Activated T-cell treated with anti-CD3 and anti-CD28 coated beads, Interleukin-2, amount 50 U/mL, for 72 hours (primary cell): ENCODE results near the gene TOPAZ1. TPM values are rescaled to one million over a fixed set of nuclear protein-coding genes. Genes with fewer than 3 reads are reported as not detected.

Experiments used
- ATAC-seq, 2 donors: fragments of 150-1000 bp; cut with Tn5 transposase; replicated peaks in 1 of 2; 2 replicates each; pipeline ENCODE4 v1.10.0; 2021; ENCODE audit warnings: moderate library complexity in 2 of 2, mild to moderate bottlenecking in 1 of 2
- DNase-seq, 2 donors: peaks; one replicate each; pipeline ENCODE4 v3.0.0; 2021 to 2022; ENCODE audit warnings: mixed read lengths in 1 of 2
- H3K27ac Mint-ChIP-seq: one replicate; pipeline ENCODE4 v1.8.0; 2022; ENCODE audit warnings: mild to moderate bottlenecking, moderate library complexity, mixed read lengths
- H3K27me3 Mint-ChIP-seq: one replicate; pipeline ENCODE4 v1.8.0; 2022; ENCODE audit warnings: low read depth, mixed read lengths
- H3K36me3 Mint-ChIP-seq, 2 donors: one replicate each; pipeline ENCODE4 v1.8.0; 2022; ENCODE audit warnings: mixed read lengths in 2 of 2, mild to moderate bottlenecking in 1 of 2; ENCODE audit not compliant: insufficient read depth in 2 of 2
- H3K4me1 Mint-ChIP-seq: one replicate; pipeline ENCODE4 v1.8.0; 2022; ENCODE audit warnings: low read depth, mixed read lengths
- H3K4me3 Mint-ChIP-seq, 2 donors: one replicate each; pipeline ENCODE4 v1.8.0; 2022; ENCODE audit warnings: mild to moderate bottlenecking in 2 of 2, mixed read lengths in 2 of 2, moderate library complexity in 2 of 2
- H3K9me3 Mint-ChIP-seq, 2 donors: one replicate each; pipeline ENCODE4 v1.8.0; 2022; ENCODE audit warnings: mixed read lengths in 2 of 2
- total RNA-seq, 2 donors: library from RNA; stranded (reverse); gene quantifications; one replicate each; pipeline ENCODE4 v1.2.3, GENCODE V29; 2022

The TOPAZ1 gene
- total RNA-seq, 2 donors from 2014 or later: not detected

DNA sequence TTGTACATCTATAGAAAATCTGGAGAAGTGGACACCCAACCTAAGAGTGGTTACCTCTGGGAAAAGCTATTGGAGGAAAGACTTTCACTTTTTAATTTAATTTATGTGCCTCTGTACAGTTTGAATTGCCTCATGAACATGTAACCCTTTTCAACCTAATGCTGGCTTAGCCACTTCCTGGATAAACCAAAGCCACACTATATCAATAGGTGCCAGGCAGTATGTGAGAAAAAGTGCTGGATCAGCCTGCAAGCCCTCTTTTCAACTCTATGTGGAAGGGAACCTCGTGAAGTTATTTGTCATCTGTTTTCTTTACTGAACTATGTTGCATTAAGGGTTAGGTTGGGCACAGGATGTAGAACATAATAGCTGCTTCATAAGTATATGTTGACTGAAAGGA, 9.3 kb upstream of the TOPAZ1 start:
- peaks cover 7% of the 10 kb centered on the region for H3K4me1 Mint-ChIP-seq
- H3K4me3 Mint-ChIP-seq: no peak overlapping the region
- peaks cover 16% of the 10 kb centered on the region for H3K27me3 Mint-ChIP-seq

DNA sequence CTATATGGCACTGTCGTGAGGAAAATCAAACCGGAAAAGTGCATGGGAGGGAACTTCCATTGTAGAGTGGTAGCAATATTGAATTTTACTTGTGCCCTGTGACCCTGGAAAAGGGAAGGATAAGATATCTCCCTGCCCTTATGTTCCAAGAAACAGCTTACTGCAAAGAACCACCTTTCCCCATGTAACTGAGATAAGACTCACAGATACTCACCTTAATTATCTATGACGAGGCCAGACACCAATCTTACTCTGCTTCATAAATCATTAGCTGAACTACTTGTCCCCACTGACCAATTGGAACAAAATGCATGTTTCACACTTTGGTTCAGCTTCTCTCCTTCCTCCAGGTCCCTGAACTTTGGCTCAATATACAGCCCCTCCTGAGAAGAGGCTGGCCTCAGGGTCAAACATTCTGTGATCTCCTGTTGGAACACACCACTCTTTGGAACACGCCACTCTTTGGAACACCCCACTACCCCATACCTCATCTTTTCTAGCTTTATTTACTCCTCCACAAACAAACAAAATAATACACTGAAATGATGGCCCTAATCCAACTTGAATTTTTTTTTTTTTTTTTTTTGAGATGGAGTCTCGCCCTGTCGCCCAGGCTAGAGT, 6.9 kb upstream of the TOPAZ1 start:
- peaks cover 7% of the 10 kb centered on the region for H3K4me1 Mint-ChIP-seq
- H3K9me3 Mint-ChIP-seq: no peaks in the 10 kb centered on the region
- DNase-seq: no peak
- ATAC-seq: no peak
- H3K27ac Mint-ChIP-seq: no peak overlapping the region
- H3K4me3 Mint-ChIP-seq: no peak overlapping the region
- H3K36me3 Mint-ChIP-seq: no peaks in the 10 kb centered on the region
- H3K27me3 Mint-ChIP-seq: peaks cover 17% of the 10 kb centered on the region

More for the DNA sequence above, 9.3 kb upstream of the TOPAZ1 start:
- Mint-ChIP-seq H3K27ac (no peak overlapping the region), H3K36me3 (no peaks in the 10 kb centered on the region), H3K9me3 (no peaks in the 10 kb centered on the region)
- DNase-seq (no peak), ATAC-seq (no peak)

DNA sequence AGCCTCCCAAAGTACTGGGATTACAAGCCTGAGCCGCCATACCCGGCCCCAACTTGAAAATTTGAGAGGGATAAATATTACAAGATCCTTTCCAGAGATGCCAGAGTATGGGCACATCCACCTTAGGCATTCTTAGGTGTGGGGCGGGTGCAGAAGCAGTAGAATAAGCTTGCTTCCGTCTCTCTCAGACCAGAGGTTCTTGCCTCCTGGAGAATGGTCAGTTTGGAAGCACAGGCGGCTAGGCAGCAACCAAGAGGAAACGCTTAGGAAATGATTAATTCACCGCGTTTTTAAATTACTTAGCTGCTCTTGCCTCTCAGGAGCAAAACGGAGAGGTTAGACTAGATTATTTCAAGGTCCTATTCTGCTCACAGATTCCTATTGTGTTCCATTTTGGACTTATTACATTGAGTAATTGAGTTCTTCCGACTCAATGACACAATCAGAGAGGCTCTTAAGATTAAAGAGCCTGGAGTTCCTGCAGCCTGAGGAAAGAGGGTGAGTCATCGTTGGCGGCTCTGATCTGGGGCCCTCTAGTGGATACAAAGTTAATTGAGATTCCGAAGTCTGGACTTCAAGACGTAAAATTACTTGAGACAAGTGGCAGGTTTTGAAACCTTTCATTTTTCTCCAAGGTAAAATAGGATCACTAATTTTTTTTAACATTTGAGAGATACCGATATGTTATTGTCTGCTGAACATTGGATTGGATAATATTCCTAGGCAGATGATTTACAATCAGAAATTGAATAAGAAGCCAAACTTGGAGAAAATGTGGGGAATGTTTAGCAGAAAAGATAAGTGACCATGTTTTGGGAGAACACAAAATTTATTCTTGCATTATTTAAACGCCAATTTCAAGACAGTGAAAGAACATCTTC, 5.8 kb upstream of the TOPAZ1 start:
- peak; percentile 68 to 69 for ATAC-seq
- H3K9me3 Mint-ChIP-seq: no peaks in the 10 kb centered on the region
- peak overlapping the region in 1 of 2 donors; percentile 6 for H3K4me3 Mint-ChIP-seq
- DNase-seq: peak; percentile 43 to 48
- peaks cover 7% of the 10 kb centered on the region for H3K4me1 Mint-ChIP-seq
- peaks cover 17% of the 10 kb centered on the region for H3K27me3 Mint-ChIP-seq
- H3K36me3 Mint-ChIP-seq: no peaks in the 10 kb centered on the region
- H3K27ac Mint-ChIP-seq: no peak overlapping the region

DNA sequence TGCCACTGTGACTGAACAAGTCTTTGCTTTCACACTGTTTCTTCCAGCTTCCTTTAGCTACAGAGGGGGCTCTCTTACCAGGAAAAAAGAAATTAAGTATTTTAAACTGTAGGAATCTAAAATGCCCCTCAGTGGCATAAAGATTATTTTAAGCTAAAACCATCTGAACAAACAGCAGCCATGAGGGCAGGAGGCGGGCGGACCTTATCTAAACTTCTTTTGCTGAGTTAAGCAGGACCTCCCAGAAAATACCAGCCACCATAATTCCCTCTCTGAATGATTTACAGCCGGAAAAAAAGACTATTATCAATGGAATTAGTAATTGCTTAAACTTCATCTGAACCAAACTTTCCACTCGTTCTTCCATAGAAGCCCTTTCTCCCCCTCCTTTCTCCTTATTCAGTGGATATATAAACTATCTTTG, 5.2 kb upstream of the TOPAZ1 start:
- ATAC-seq: no peak
- H3K27me3 Mint-ChIP-seq: peaks cover 17% of the 10 kb centered on the region

DNA sequence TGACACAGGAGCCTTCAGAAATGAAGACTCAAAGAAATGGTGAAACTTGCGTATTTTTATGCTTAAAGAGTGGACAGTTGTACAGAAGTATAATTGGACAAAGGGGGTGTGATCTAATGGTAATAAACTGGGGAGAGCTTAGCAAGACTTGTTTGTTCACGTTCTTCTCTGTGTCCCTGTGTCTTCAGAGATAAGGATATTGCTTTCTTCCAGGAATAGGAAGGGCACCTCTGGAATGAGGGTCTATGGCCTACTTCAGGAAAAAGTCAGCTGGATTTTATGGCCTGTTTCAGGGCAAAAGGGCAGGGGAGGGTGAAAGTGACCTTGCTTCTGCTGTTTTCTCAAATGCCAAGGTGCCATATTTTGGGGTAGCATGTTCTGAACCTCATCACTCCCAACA, 4.5 kb upstream of the TOPAZ1 start:
- DNase-seq: no peak
- no peak for ATAC-seq
- no peaks in the 10 kb centered on the region for H3K36me3 Mint-ChIP-seq
- no peaks in the 10 kb centered on the region for H3K9me3 Mint-ChIP-seq
- H3K27ac Mint-ChIP-seq: no peak overlapping the region
- H3K4me3 Mint-ChIP-seq: no peak overlapping the region
- H3K4me1 Mint-ChIP-seq: peaks cover 7% of the 10 kb centered on the region
- peaks cover 17% of the 10 kb centered on the region for H3K27me3 Mint-ChIP-seq

More for the DNA sequence above, 5.2 kb upstream of the TOPAZ1 start:
- no peak for DNase-seq
- H3K4me3 Mint-ChIP-seq: no peak overlapping the region
- peaks cover 7% of the 10 kb centered on the region for H3K4me1 Mint-ChIP-seq
- H3K27ac Mint-ChIP-seq: no peak overlapping the region
- no peaks in the 10 kb centered on the region for H3K36me3 Mint-ChIP-seq
- no peaks in the 10 kb centered on the region for H3K9me3 Mint-ChIP-seq

DNA sequence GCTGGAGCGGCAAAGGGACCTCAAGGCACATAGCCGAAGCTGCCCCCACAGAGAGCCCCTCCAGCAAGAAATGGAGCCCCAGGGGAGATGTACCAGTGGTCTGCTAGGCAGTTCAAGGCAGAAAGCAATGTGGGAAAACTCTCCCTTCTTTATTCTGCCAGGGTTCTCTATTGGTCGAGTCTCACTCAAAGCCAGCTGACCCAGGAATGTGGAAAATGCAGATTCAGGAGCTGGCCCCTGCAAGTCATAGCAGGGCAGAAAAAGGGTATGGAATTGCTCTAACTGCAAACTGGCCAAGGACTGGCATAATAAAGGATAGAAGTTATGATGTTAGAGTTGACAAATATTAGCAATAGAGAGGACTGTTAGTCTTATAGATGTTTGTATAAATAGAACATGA, 4.0 kb upstream of the TOPAZ1 start:
- no peaks in the 10 kb centered on the region for H3K9me3 Mint-ChIP-seq
- H3K27ac Mint-ChIP-seq: no peak overlapping the region
- ATAC-seq (no peak), DNase-seq (no peak)
- H3K4me3 Mint-ChIP-seq: no peak overlapping the region
- H3K4me1 Mint-ChIP-seq: peaks cover 7% of the 10 kb centered on the region
- peaks cover 17% of the 10 kb centered on the region for H3K27me3 Mint-ChIP-seq
- no peaks in the 10 kb centered on the region for H3K36me3 Mint-ChIP-seq

DNA sequence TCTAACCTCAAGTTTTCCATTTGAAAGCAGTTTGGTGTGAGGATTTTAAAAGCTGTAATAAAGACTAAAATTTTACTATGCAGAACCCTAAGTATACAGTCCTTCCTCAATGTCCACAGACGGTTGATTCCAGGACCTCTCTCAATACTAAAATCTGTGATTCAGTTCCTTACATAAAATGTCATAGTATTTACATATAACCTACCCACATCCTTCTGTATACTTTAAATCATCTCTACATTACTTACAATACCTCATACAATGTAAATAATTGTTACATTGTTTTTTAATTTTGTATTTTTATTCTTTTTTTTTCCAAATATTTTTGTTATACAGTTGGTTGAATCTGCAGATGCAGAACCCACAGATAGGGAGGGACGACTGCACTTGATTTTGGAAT, 2.8 kb upstream of the TOPAZ1 start:
- Mint-ChIP-seq H3K36me3 (no peaks in the 10 kb centered on the region), H3K4me3 (no peak overlapping the region), H3K27ac (no peak overlapping the region), H3K9me3 (no peaks in the 10 kb centered on the region), H3K4me1 (peaks cover 7% of the 10 kb centered on the region), H3K27me3 (peaks cover 28% of the 10 kb centered on the region)
- ATAC-seq (no peak), DNase-seq (no peak)

DNA sequence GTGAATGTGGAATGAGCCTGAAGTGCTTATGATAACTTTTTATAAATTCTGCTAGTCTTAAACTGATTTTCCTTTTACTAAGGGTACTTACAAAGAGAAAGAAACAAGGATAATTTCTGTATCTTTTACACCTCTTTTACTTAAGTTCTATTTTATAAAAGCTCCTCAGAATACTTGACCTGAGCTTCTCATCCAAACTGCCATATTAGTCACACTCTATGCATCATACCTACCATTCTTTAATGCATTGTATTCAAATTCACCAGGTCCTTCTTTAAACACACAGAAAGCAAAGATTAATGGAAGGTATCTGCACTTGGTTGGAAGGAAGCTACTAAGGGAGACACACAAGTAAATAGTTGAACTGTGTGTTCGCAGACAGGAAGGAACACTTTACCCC, 1.6 kb upstream of the TOPAZ1 start:
- no peaks in the 10 kb centered on the region for H3K36me3 Mint-ChIP-seq
- ATAC-seq (no peak), DNase-seq (no peak)
- no peaks in the 10 kb centered on the region for H3K9me3 Mint-ChIP-seq
- H3K4me3 Mint-ChIP-seq: no peak overlapping the region
- peaks cover 39% of the 10 kb centered on the region for H3K27me3 Mint-ChIP-seq
- no peak overlapping the region for H3K27ac Mint-ChIP-seq
- peaks cover 7% of the 10 kb centered on the region for H3K4me1 Mint-ChIP-seq

DNA sequence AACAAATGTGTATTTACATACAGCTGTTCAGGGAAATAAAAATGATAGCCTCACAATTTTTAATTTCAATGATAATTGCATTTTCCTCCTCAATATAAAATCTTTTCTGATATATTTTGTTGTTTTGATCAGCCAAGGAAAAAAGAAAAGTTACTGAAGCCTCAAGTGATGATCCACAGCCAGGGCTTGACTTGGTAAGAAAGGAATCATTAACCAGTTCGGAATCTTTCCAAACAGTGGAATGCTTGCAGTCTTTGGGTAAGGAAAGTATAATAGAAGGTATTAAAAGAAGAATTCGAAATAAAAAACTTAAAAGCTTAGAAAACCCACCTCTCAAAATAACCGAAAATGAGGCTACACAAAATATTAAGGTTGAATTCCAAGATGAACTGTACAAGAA, 1.0 kb downstream of the TOPAZ1 start:
- H3K27me3 Mint-ChIP-seq: peaks cover 23% of the 10 kb centered on the region
- DNase-seq: no peak
- no peaks in the 10 kb centered on the region for H3K36me3 Mint-ChIP-seq
- no peaks in the 10 kb centered on the region for H3K9me3 Mint-ChIP-seq
- no peaks in the 10 kb centered on the region for H3K4me1 Mint-ChIP-seq
- H3K4me3 Mint-ChIP-seq: no peak overlapping the region
- no peak for ATAC-seq
- no peak overlapping the region for H3K27ac Mint-ChIP-seq

DNA sequence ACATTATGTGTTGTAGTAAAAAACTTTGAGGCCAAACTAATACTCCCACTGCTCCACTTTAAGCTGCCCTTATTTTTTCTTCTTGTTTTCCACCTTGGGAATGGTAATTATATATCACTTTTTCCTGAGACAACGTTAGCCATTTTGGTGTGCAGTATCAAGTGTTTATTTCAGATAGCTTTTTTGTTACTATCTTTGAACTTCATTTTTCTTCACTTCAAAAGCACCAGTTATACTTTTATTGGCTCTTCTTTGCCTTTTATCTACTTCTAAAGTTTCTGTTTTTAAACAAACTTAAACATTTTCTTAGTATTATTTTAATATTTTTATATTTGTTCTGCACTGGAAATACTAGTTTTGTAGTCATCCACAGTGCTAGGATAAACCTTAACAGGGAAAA, 6.5 kb downstream of the TOPAZ1 start:
- Mint-ChIP-seq H3K4me1 (no peaks in the 10 kb centered on the region), H3K27me3 (peaks cover 30% of the 10 kb centered on the region), H3K4me3 (no peak overlapping the region), H3K9me3 (no peaks in the 10 kb centered on the region), H3K36me3 (peaks cover 2 to 5% of the 10 kb centered on the region in 2 donors), H3K27ac (no peak overlapping the region)
- ATAC-seq (no peak), DNase-seq (no peak)

DNA sequence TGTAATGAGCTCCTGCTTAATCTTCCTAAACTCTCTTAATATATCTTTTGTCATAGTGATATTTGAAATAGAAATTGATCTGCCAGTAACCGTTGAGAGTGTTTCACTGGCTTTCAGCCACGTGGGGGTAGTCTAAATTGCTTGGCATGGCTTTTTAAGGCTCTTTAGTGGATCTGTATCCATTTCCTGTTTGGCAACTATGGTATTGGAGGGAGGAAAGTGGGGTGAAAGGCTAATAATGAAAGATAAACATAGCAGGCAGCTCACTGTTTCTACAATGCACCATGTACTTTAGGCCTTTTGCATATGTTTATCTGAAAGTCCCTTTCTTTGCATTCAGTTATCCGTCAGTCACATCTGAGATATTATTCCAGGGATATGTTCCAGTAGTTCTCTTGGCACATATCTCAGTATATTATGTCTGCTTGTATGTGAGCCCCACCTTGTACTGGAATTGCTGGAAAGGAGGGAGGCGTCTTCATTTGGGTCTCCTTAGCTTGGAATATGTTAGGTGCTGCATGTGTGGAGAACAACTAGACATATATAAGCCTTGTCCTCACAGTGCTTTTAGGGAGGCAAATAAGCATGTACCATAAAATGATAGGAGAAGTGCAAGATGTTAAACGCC, 10.8 kb downstream of the TOPAZ1 start:
- peaks cover 10% of the 10 kb centered on the region for H3K27me3 Mint-ChIP-seq
- no peaks in the 10 kb centered on the region for H3K9me3 Mint-ChIP-seq
- no peaks in the 10 kb centered on the region for H3K4me1 Mint-ChIP-seq
- ATAC-seq (no peak), DNase-seq (no peak)
- no peak overlapping the region for H3K4me3 Mint-ChIP-seq
- no peak overlapping the region for H3K27ac Mint-ChIP-seq
- H3K36me3 Mint-ChIP-seq: peaks cover 2 to 5% of the 10 kb centered on the region in 2 donors

DNA sequence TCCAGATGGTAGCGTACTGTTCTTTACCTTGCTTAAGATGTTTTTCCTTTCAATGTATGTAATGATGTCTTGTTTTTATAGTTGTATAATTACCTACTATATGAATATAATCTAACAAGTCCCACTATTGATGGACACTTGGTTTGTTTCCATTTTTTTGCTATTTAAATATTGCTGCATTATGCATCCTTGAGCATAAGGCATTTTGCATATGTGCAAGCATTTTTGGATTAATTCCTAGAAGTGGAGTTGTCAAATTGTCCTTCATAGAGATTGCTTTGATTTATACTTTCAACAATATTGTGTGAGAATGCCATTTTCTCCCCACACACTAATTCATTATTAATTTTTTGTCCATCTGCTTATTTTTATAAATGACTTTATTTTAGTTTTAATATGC, 17.7 kb downstream of the TOPAZ1 start:
- H3K9me3 Mint-ChIP-seq: no peaks in the 10 kb centered on the region
- no peaks in the 10 kb centered on the region for H3K36me3 Mint-ChIP-seq
- no peak overlapping the region for H3K27ac Mint-ChIP-seq
- no peak for ATAC-seq
- H3K4me3 Mint-ChIP-seq: no peak overlapping the region
- H3K4me1 Mint-ChIP-seq: no peaks in the 10 kb centered on the region
- no peak for DNase-seq
- peaks cover 6% of the 10 kb centered on the region for H3K27me3 Mint-ChIP-seq

DNA sequence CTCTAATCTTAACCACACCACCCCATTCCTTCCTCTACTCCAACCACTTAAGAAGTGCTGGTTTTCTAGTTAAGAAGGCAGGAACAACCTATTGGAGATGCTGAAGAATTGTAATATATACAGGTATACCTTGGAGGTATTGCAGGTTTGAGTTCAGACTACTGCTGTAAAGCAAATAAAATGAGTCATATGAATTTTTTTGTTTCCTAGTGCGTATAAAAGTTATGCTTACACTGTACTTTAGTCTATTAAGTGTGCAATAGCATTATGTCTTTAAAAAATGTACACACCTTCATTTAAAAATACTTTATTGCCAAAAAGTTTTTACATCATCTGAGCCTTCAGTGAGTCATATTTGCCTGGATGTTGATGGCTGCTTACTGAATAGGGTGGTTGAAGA, 22.5 kb downstream of the TOPAZ1 start:
- H3K4me3 Mint-ChIP-seq: no peak overlapping the region
- no peak for DNase-seq
- H3K36me3 Mint-ChIP-seq: no peaks in the 10 kb centered on the region

More for the DNA sequence above, 22.5 kb downstream of the TOPAZ1 start:
- no peaks in the 10 kb centered on the region for H3K9me3 Mint-ChIP-seq
- no peak overlapping the region for H3K27ac Mint-ChIP-seq
- no peak for ATAC-seq
- peaks cover 7% of the 10 kb centered on the region for H3K4me1 Mint-ChIP-seq
- H3K27me3 Mint-ChIP-seq: peaks cover 6% of the 10 kb centered on the region
